Body of pancreas (tissue), 4 donors: Measurements from ENCODE around the gene C1orf146.
"Not testable (repeated sequence)": the region's sequence is repeated elsewhere in the genome, so short reads cannot be mapped to it uniquely, and the experiment has no call there.

Experiments
- CTCF ChIP-seq, 7 experiments: fragments of 450-650 bp in 4 of 7; fragments of 200-600 bp in 3 of 7; sonication (generic) in 3 of 7; IDR thresholded peaks; one replicate each; pipeline ENCODE4 v1.5.1; 2016 to 2019; ENCODE audit warnings: antibody characterized with exemption in 7 of 7
- POLR2A ChIP-seq, 3 donors: fragments of 450-650 bp; IDR thresholded peaks; one replicate each; pipeline ENCODE4 v1.6.1; 2016; ENCODE audit warnings: antibody characterized with exemption in 3 of 3, mild to moderate bottlenecking in 2 of 3

GRCh38 chr1:92281411-92281810 lies 63.7 kb downstream of the C1orf146 start:
- TF ChIP-seq CTCF, POLR2A (IDR thresholded peaks at IDR 0.05): not testable (repeated sequence)
